NCI-H1694 (cell line): Measurements from ENCODE around the gene E4F1.
"Not testable (repeated sequence)": the region's sequence is repeated elsewhere in the genome, so short reads cannot be mapped to it uniquely, and the experiment has no call there.

Source experiments
- DNase-seq: peaks from one replicate; lab custom pipeline; 2025; lab: John Stamatoyannopoulos, UW

Gene E4F1

GRCh38 chr16:2231016-2231931 is 7.9 kb downstream of the E4F1 start:
- no peak for DNase-seq

GRCh38 chr16:2232094-2232990 is 9.0 kb downstream of the E4F1 start:
- no peak for DNase-seq

GRCh38 chr16:2233046-2233775 is 9.8 kb downstream of the E4F1 start:
- DNase-seq, result no peak

DNA sequence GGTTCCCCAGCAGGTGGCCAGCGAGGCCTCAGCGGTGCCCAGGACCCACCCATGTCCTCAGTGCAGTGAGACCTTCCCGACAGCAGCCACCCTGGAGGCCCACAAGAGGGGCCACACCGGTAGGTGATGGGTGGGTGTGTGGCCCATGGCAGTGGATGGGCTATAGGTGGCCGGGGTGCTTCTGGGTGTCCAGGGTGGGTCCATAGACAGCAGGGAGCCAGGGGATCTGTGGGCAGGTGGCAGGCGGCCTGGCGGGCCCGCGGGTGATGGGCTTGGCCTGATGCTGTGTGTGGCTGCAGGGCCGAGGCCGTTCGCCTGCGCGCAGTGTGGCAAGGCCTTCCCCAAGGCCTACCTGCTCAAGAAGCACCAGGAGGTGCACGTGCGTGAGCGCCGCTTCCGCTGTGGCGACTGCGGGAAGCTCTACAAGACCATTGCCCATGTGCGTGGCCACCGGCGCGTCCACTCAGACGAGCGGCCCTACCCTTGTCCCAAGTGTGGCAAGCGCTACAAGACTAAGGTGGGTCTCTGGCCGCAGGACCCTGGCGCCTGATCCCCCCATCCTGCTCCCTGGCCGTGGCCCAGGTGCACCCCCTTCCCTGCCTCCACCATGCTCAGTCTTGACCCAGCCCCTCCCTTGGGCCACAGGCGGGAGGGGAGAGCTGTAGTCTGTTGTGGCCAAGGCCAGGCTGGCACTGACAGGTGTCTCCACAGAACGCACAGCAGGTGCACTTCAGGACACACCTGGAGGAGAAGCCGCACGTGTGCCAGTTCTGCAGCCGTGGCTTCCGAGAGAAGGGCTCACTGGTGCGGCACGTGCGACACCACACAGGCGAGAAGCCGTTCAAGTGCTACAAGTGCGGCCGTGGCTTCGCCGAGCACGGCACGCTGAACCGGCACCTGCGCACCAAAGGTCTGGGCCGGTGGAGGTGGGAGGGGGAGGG is 10.8 kb downstream of the E4F1 start:
- DNase-seq, result no peak

GRCh38 chr16:2234813-2235170 is 11.4 kb downstream of the E4F1 start:
- DNase-seq, result no peak

- DNase-seq, result no peak
These were observed 11.9 kb downstream of the E4F1 start for GRCh38 chr16:2235234-2235651.

DNA sequence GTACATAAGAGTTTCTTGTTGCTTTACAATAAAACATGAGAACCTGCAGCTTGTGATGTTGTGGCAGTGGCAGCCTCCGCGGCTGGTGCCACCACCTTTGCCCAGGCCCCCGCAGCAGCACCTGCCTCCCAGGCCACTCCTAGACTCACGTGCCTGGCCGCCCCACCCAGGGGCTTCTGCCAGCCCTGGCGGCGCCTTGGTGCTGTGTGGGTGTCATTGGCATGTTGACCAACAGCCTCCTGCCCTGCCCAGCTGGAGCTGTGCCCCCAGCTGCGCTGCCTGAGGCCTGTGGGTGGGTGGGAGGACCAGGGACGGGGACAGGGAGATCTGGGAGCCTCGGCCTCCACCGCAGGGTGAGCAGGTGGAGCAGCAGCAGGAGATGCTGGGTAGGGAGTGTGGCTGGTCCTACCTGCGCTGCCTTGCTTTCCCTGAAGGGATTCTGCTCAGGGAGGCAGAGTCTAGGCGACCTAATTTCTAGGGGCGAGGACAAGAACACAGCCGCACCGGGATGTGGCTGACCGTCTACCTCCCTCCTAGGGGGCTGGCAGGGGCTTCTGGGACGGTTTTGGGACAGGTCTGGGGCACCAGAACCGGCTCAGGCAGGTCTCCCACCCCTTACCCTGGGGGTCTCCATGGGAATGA is 12.4 kb downstream of the E4F1 start:
- DNase-seq, result no peak

GRCh38 chr16:2236337-2237101 is 13.1 kb downstream of the E4F1 start, which contains the start of gene DNASE1L2:
DNASE1L2 (plus strand) TSS chr16:2236444; CDS start chr16:2236817, 373 bp downstream.
- DNase-seq, result no peak

GRCh38 chr16:2237102-2237482 is 13.7 kb downstream of the E4F1 start:
- DNase-seq, result no peak

- DNase-seq, result no peak
These were observed 14.2 kb downstream of the E4F1 start for GRCh38 chr16:2237493-2238149.

DNA sequence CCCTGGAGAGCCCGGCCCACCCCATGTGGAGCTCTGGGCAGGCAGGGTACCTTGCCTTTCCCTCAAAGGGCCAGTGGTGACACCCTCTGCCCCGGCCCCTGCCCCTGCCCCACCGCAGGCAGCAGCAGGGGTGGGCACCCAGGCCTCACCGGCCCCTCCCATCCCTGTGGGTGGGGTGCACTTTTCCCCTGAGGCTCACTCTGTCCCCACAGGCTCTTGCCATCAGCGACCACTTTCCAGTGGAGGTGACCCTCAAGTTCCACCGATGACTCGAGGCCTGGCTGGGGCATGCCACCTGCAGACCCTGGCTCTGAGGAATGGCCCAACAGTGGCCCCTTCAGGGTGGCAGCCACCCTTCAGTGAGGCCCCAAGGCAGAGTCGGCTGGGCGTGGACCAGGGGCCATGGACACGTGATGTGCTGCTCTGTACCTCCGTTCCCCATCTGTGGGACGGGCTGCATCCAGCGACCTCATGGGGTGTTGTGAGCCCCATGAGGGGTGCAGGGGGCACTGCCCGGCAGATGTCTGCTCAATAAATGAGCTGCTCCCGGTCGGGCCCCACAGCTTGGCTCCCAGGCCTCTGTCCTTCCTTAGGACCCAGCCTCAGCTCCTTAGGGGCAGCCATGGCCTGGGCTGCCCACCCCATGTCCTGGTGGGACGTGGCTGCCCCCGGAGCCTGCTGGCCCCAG is 14.9 kb downstream of the E4F1 start:
- no peak for DNase-seq

DNA sequence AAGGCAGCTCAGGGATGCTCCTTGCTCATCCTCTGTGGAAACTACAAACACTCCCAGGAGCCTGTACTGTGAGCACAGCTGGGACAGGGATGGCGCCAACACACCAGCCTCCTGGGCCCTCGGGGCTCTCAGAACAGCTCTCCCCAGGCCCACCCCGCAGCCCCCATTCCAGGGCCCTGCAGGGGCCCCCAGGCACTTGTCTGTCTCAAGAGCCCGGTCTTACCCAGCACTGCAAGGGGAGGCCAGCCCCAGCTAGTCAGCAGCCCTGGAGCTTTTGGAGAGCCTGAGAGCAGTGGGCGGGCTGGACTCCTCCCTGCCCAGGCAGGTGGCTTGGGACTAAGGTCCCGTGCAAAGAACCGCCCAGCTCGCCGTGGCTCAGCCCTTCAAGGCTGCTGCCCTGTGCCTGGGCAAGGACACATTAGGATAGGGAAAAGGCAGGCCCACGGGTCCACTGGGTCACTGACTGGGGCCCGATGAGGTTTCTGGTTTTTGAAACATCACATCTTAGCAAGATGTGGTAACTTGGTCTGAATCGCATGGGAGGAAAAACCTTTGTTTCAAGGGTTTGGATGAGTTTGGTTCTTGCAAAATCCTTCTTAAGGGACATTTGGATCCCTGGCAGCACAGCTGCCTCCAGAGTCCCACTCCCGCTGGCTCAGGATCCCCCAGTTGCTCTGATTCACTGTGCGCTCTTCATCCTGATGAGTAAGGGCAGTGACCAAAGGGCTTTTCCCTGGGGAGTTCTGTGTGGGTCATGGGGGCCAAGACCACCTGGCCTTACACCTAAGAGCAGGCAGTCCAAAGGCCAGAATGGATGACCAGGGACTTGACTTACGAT is 15.7 kb downstream of the E4F1 start:
- DNase-seq, result no peak

GRCh38 chr16:2240331-2240730 is 16.9 kb downstream of the E4F1 start:
- not testable (repeated sequence) for DNase-seq

DNA sequence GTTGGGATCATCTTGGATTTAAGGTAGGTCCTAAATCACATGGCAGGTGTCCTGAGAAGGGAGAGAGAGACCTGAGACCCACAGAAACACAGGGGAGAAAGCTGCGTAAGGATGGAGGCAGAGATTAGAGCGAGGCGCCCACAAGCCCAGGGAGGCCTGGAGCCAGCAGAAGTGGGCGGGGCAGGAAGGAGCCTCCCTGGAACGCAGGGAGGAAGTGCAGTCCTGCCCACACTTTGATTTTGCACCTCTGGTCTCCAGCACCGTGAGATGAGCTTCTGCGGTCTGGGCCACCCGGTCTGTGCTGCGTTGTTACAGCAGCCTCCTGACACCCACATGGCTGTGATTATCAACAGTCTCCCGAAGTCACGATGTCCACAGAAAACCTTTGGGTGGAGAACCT is 19.2 kb downstream of the E4F1 start:
- DNase-seq, result no peak

DNA sequence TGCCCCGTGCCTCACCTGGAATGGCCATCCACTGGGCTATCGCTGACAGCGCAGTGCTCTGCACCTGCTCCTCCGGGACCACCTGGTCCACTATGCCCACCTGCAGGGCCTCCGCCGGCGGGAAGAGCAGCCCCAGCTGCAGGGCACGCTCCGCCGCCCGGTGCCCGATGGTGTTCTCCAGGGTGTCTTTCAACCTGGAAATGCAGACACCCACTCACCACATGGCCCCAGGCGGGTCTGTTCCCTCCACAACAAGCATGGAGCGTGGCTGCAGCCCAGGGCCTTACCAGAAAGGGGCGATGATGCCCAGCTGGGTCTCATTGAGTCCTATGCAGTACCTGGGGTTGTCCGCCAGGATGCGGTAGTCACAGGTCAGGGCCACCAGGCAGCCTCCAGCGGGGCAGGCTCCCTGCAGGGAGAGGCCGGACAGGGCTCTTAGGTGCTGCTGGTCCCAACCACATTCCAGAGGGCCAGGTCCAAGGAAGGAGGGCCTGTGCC is 19.7 kb downstream of the E4F1 start:
- no peak for DNase-seq

- no peak for DNase-seq
These were observed 20.4 kb downstream of the E4F1 start for GRCh38 chr16:2243781-2244180.

GRCh38 chr16:2244301-2244700 is 20.9 kb downstream of the E4F1 start:
- no peak for DNase-seq
